SJCRH30 (cell line): Measurements from ENCODE around the gene GLMP. TPM values are rescaled to one million over a fixed set of nuclear protein-coding genes. Genes with fewer than 3 reads are reported as not detected.

ENCODE experiments used
- DNase-seq, 2 experiments: peaks; one replicate each; pipeline ENCODE4 v3.0.0-alpha.2; 2015 to 2020
- H3K27ac ChIP-seq: fragments of 250-450 bp; sonication (Bioruptor Pico); 2 replicates; pipeline ENCODE4 v1.5.1; 2020; ENCODE audit warnings: mild to moderate bottlenecking, moderate library complexity
- H3K27me3 ChIP-seq: fragments of 250-450 bp; sonication (Bioruptor Pico); 2 replicates; pipeline ENCODE4 v1.5.1; 2020; ENCODE audit warnings: mild to moderate bottlenecking, moderate library complexity
- H3K36me3 ChIP-seq: fragments of 250-450 bp; sonication (Bioruptor Pico); 2 replicates; pipeline ENCODE4 v1.5.1; 2020; ENCODE audit warnings: mild to moderate bottlenecking, moderate library complexity
- H3K4me1 ChIP-seq: fragments of 250-450 bp; sonication (Bioruptor Pico); 2 replicates; pipeline ENCODE4 v1.5.1; 2020; ENCODE audit warnings: mild to moderate bottlenecking, moderate library complexity
- H3K4me3 ChIP-seq: fragments of 250-450 bp; sonication (Bioruptor Pico); 2 replicates; pipeline ENCODE4 v1.5.1; 2020; ENCODE audit warnings: mild to moderate bottlenecking, moderate library complexity
- H3K9me3 ChIP-seq: fragments of 250-450 bp; sonication (Bioruptor Pico); replicated peaks from 2 replicates; pipeline ENCODE4 v1.5.1; 2020; ENCODE audit warnings: mild to moderate bottlenecking, moderate library complexity
- total RNA-seq: library from RNA; depleted of rRNA; stranded (reverse); fragments of >200 nt; shearing (Covaris generic); gene quantifications from 2 replicates; pipeline ENCODE4 v1.2.3, GENCODE V29; 2014

Gene GLMP
- total RNA-seq, 1 experiment from 2014 or later = 6.1 TPM

- Histone ChIP-seq H3K9me3 (no peaks in the 10 kb centered on the region), H3K27ac (no peak overlapping the region), H3K27me3 (no peaks in the 10 kb centered on the region), H3K4me3 (no peak overlapping the region), H3K36me3 (peaks cover 16% of the 10 kb centered on the region), H3K4me1 (no peaks in the 10 kb centered on the region)
- no peak for DNase-seq
Measured at GRCh38 chr1:156303241-156303640, 7.8 kb upstream of the GLMP start.

- H3K27me3 ChIP-seq = no peaks in the 10 kb centered on the region
- no peak for DNase-seq
- H3K27ac ChIP-seq = no peak within 1 kb of the TSS
- H3K9me3 ChIP-seq = no peaks in the 10 kb centered on the region
- H3K4me1 ChIP-seq = no peaks in the 10 kb centered on the region
- no peaks in the 10 kb centered on the region for H3K36me3 ChIP-seq
- no peak within 1 kb of the TSS for H3K4me3 ChIP-seq
Measured at GRCh38 chr1:156298852-156299357, 3.4 kb upstream of the GLMP start, which contains the start of gene VHLL. VHLL (minus strand) TSS chr1:156299307; CDS start chr1:156299189, 118 bp downstream.

GRCh38 chr1:156293895-156294294 is 1.6 kb downstream of the GLMP start:
- Histone ChIP-seq H3K9me3 (no peaks in the 10 kb centered on the region), H3K4me1 (no peaks in the 10 kb centered on the region), H3K27ac (no peak overlapping the region), H3K36me3 (no peaks in the 10 kb centered on the region), H3K27me3 (no peaks in the 10 kb centered on the region), H3K4me3 (no peak overlapping the region)
- no peak for DNase-seq

- Histone ChIP-seq H3K27me3 (no peaks in the 10 kb centered on the region), H3K36me3 (no peaks in the 10 kb centered on the region)
Measured at GRCh38 chr1:156293098-156293434, 2.4 kb downstream of the GLMP start.

GRCh38 chr1:156291226-156292061 is 4.0 kb downstream of the GLMP start:
- no peak overlapping the region for H3K27ac ChIP-seq

More at GRCh38 chr1:156293098-156293434, 2.4 kb downstream of the GLMP start:
- Histone ChIP-seq H3K4me1 (no peaks in the 10 kb centered on the region), H3K4me3 (no peak overlapping the region), H3K27ac (no peak overlapping the region), H3K9me3 (no peaks in the 10 kb centered on the region)
- DNase-seq = no peak

GRCh38 chr1:156289857-156290256 is 5.6 kb downstream of the GLMP start:
- no peak for DNase-seq
- no peaks in the 10 kb centered on the region for H3K4me1 ChIP-seq
- H3K36me3 ChIP-seq = no peaks in the 10 kb centered on the region
- no peaks in the 10 kb centered on the region for H3K9me3 ChIP-seq
- no peaks in the 10 kb centered on the region for H3K27me3 ChIP-seq
- no peak overlapping the region for H3K27ac ChIP-seq
- no peak overlapping the region for H3K4me3 ChIP-seq

More at GRCh38 chr1:156291226-156292061, 4.0 kb downstream of the GLMP start:
- Histone ChIP-seq H3K4me3 (no peak overlapping the region), H3K4me1 (no peaks in the 10 kb centered on the region), H3K9me3 (no peaks in the 10 kb centered on the region), H3K36me3 (no peaks in the 10 kb centered on the region), H3K27me3 (no peaks in the 10 kb centered on the region)
- no peak for DNase-seq

- Histone ChIP-seq H3K9me3 (no peaks in the 10 kb centered on the region), H3K27ac (no peak overlapping the region), H3K4me3 (no peak overlapping the region), H3K36me3 (no peaks in the 10 kb centered on the region), H3K4me1 (peaks cover 7% of the 10 kb centered on the region), H3K27me3 (no peaks in the 10 kb centered on the region)
- no peak for DNase-seq
Measured at GRCh38 chr1:156286061-156286460, 9.4 kb downstream of the GLMP start.

GRCh38 chr1:156285437-156285836 is 10.0 kb downstream of the GLMP start:
- no peak for DNase-seq
- no peaks in the 10 kb centered on the region for H3K27me3 ChIP-seq
- no peaks in the 10 kb centered on the region for H3K36me3 ChIP-seq
- H3K9me3 ChIP-seq = no peaks in the 10 kb centered on the region
- no peak overlapping the region for H3K27ac ChIP-seq
- H3K4me3 ChIP-seq = no peak overlapping the region
- H3K4me1 ChIP-seq = peaks cover 9% of the 10 kb centered on the region

- no peak for DNase-seq
- peaks cover 9% of the 10 kb centered on the region for H3K4me1 ChIP-seq
- no peaks in the 10 kb centered on the region for H3K27me3 ChIP-seq
- H3K4me3 ChIP-seq = no peak overlapping the region
- no peaks in the 10 kb centered on the region for H3K36me3 ChIP-seq
- no peaks in the 10 kb centered on the region for H3K9me3 ChIP-seq
- H3K27ac ChIP-seq = no peak overlapping the region
Measured at GRCh38 chr1:156284757-156285156, 10.7 kb downstream of the GLMP start.

- peak within 1 kb of the TSS; percentile 91 for H3K4me3 ChIP-seq
- 0 out of 2 replicates have a peak, but pooled peaks cover 2% of the 10 kb centered on the region for H3K36me3 ChIP-seq
- peak within 1 kb of the TSS; percentile 87; the same call in 1 of the 2 replicates for H3K27ac ChIP-seq
- H3K4me1 ChIP-seq = peaks cover 9% of the 10 kb centered on the region
- H3K27me3 ChIP-seq = no peaks in the 10 kb centered on the region
- DNase-seq = no peak
- no peaks in the 10 kb centered on the region for H3K9me3 ChIP-seq
Measured at GRCh38 chr1:156284112-156284511, 11.4 kb downstream of the GLMP start, which contains the start of gene TMEM79. TMEM79 (plus strand) TSS chr1:156284325; CDS start chr1:156285227, 902 bp downstream.

- Histone ChIP-seq H3K36me3 (peaks cover 4% of the 10 kb centered on the region), H3K4me3 (peak overlapping the region; percentile 91), H3K9me3 (no peaks in the 10 kb centered on the region), H3K4me1 (peaks cover 9% of the 10 kb centered on the region), H3K27ac (peak overlapping the region; percentile 87; the same call in 1 of the 2 replicates), H3K27me3 (no peaks in the 10 kb centered on the region)
- no peak for DNase-seq
Measured at GRCh38 chr1:156283521-156283920, 12.0 kb downstream of the GLMP start.

- Histone ChIP-seq H3K4me3 (peak within 1 kb of the TSS; percentile 91), H3K27me3 (no peaks in the 10 kb centered on the region), H3K36me3 (peaks cover 13% of the 10 kb centered on the region), H3K27ac (peak within 1 kb of the TSS; percentile 87), H3K4me1 (peaks cover 9% of the 10 kb centered on the region), H3K9me3 (no peaks in the 10 kb centered on the region)
- peak; percentile 97 to 98 for DNase-seq
Measured at GRCh38 chr1:156282479-156283222, 12.8 kb downstream of the GLMP start, which contains the start of gene SMG5. SMG5 (minus strand) TSS chr1:156282825; CDS start chr1:156282680, 145 bp downstream.

GRCh38 chr1:156281693-156282478 is 13.6 kb downstream of the GLMP start:
- Histone ChIP-seq H3K27ac (peak overlapping the region; percentile 87), H3K9me3 (no peaks in the 10 kb centered on the region), H3K36me3 (peaks cover 16% of the 10 kb centered on the region), H3K27me3 (no peaks in the 10 kb centered on the region), H3K4me3 (peak overlapping the region; percentile 91), H3K4me1 (peaks cover 9% of the 10 kb centered on the region)
- DNase-seq = peak in 1 of 2 experiments; percentile 30

- Histone ChIP-seq H3K27me3 (no peaks in the 10 kb centered on the region), H3K36me3 (peaks cover 22% of the 10 kb centered on the region), H3K4me1 (peaks cover 9% of the 10 kb centered on the region), H3K27ac (no peak overlapping the region; the same call in 1 of the 2 replicates), H3K4me3 (peak overlapping the region; percentile 91), H3K9me3 (no peaks in the 10 kb centered on the region)
- DNase-seq = peak; percentile 22 to 33
Measured at GRCh38 chr1:156281281-156281680, 14.2 kb downstream of the GLMP start.
